HEK293 (cell line): Measurements from ENCODE around the gene PRSS53.

ENCODE experiments used
- CTCF ChIA-PET: fragments of 350-600 bp; formaldehyde crosslinking; extraction: SDS; loops from one replicate; lab custom pipeline; 2021; ENCODE audit warnings: antibody characterized with exemption; lab: Yijun Ruan, JAX
- POLR2A ChIA-PET: fragments of 300-600 bp; formaldehyde crosslinking; extraction: SDS; loops from one replicate; lab custom pipeline; 2020; ENCODE audit warnings: antibody characterized with exemption, inconsistent platforms; lab: Yijun Ruan, JAX
- H3K27ac ChIP-seq: fragments of 200-500 bp; sonication (Bioruptor generic); 2 replicates; pipeline ENCODE4 v1.5.1; 2014; ENCODE audit warnings: low read depth, low read length, control low read depth, inconsistent platforms; ENCODE audit errors: extremely low read depth
- H3K36me3 ChIP-seq, 2 experiments: fragments of 200-500 bp in 1 of 2; sonication (Bioruptor generic) in 1 of 2; 1 replicate in 1 of 2; 2 replicates in 1 of 2; pipeline ENCODE4 v1.5.1; 2014 to 2017; ENCODE audit warnings: inconsistent platforms in 2 of 2, low read length in 2 of 2; ENCODE audit not compliant: control insufficient read depth in 2 of 2, insufficient read depth in 1 of 2
- H3K4me1 ChIP-seq: fragments of 200-500 bp; sonication (Bioruptor generic); 2 replicates; pipeline ENCODE4 v1.5.1; 2014; ENCODE audit warnings: mild to moderate bottlenecking, low read length, inconsistent platforms; ENCODE audit not compliant: control insufficient read depth, insufficient read depth
- H3K4me3 ChIP-seq: 2 replicates; pipeline ENCODE4 v1.5.1; 2011; ENCODE audit warnings: low read depth, mild to moderate bottlenecking, control low read depth, low read length, moderate library complexity
- H3K9me3 ChIP-seq: fragments of 200-500 bp; sonication (Bioruptor generic); 2 replicates; pipeline ENCODE4 v1.5.1; 2014; ENCODE audit warnings: low read depth, low read length, inconsistent platforms; ENCODE audit not compliant: control insufficient read depth, insufficient read depth
- BCL6B ChIP-seq: fragments of 450-650 bp; formaldehyde crosslinking; IDR thresholded peaks from 2 replicates; pipeline ENCODE4 v1.5.1; 2017; ENCODE audit warnings: missing biosample characterization, missing genetic modification characterization
- EGR2 ChIP-seq: fragments of 450-650 bp; formaldehyde crosslinking; IDR thresholded peaks from 2 replicates; pipeline ENCODE4 v1.5.1; 2016; ENCODE audit warnings: low read depth, missing biosample characterization, missing genetic modification characterization
- GLIS2 ChIP-seq: fragments of 450-650 bp; formaldehyde crosslinking; IDR thresholded peaks from 2 replicates; pipeline ENCODE4 v1.5.1; 2016; ENCODE audit warnings: missing biosample characterization, missing genetic modification characterization
- KLF9 ChIP-seq: fragments of 450-650 bp; formaldehyde crosslinking; IDR thresholded peaks from 2 replicates; pipeline ENCODE4 v1.5.1; 2016; ENCODE audit warnings: missing biosample characterization, missing genetic modification characterization, low read depth
- PATZ1 ChIP-seq: fragments of 450-650 bp; formaldehyde crosslinking; IDR thresholded peaks from 2 replicates; pipeline ENCODE4 v1.5.1; 2016; ENCODE audit warnings: missing biosample characterization, missing genetic modification characterization
- PRDM10 ChIP-seq: fragments of 450-650 bp; formaldehyde crosslinking; IDR thresholded peaks from 2 replicates; pipeline ENCODE4 v1.5.1; 2016; ENCODE audit warnings: missing biosample characterization, missing genetic modification characterization
- TCF7L2 ChIP-seq: IDR thresholded peaks from 2 replicates; pipeline ENCODE4 v1.6.1; 2011; ENCODE audit warnings: low read depth, mild to moderate bottlenecking, inconsistent platforms, low read length, moderate library complexity, borderline replicate concordance
- ZBTB1 ChIP-seq: fragments of 450-650 bp; formaldehyde crosslinking; IDR thresholded peaks from 2 replicates; pipeline ENCODE4 v1.5.1; 2016; ENCODE audit warnings: missing biosample characterization, missing genetic modification characterization
- ZNF221 ChIP-seq: fragments of 450-650 bp; formaldehyde crosslinking; IDR thresholded peaks from 2 replicates; pipeline ENCODE4 v1.5.1; 2017; ENCODE audit warnings: missing biosample characterization, missing genetic modification characterization, borderline replicate concordance
- ZNF23 ChIP-seq: fragments of 450-650 bp; formaldehyde crosslinking; IDR thresholded peaks from 2 replicates; pipeline ENCODE4 v1.5.1; 2016; ENCODE audit warnings: missing biosample characterization, missing genetic modification characterization, borderline replicate concordance
- ZNF302 ChIP-seq: fragments of 450-650 bp; formaldehyde crosslinking; IDR thresholded peaks from 2 replicates; pipeline ENCODE4 v1.5.1; 2016; ENCODE audit warnings: missing biosample characterization, missing genetic modification characterization, low read depth
- ZNF514 ChIP-seq: fragments of 450-650 bp; formaldehyde crosslinking; IDR thresholded peaks from 2 replicates; pipeline ENCODE4 v1.5.1; 2016; ENCODE audit warnings: missing biosample characterization, missing genetic modification characterization
- ZNF660 ChIP-seq: fragments of 450-650 bp; IDR thresholded peaks from 2 replicates; pipeline ENCODE4 v1.5.1; 2018; ENCODE audit warnings: missing biosample characterization, mild to moderate bottlenecking, missing genetic modification characterization
- ZNF664 ChIP-seq: fragments of 450-650 bp; formaldehyde crosslinking; IDR thresholded peaks from 2 replicates; pipeline ENCODE4 v1.5.1; 2016; ENCODE audit warnings: missing biosample characterization, missing genetic modification characterization
- ZNF707 ChIP-seq: fragments of 450-650 bp; formaldehyde crosslinking; IDR thresholded peaks from 2 replicates; pipeline ENCODE4 v1.5.1; 2016; ENCODE audit warnings: missing biosample characterization, missing genetic modification characterization
- ZNF776 ChIP-seq: fragments of 450-650 bp; formaldehyde crosslinking; IDR thresholded peaks from 2 replicates; pipeline ENCODE4 v1.5.0; 2017; ENCODE audit warnings: missing biosample characterization, missing genetic modification characterization, borderline replicate concordance
- ZNF777 ChIP-seq: fragments of 450-650 bp; formaldehyde crosslinking; IDR thresholded peaks from 2 replicates; pipeline ENCODE4 v1.5.1; 2017; ENCODE audit warnings: missing biosample characterization, missing genetic modification characterization, borderline replicate concordance
- ZNF792 ChIP-seq: fragments of 450-650 bp; formaldehyde crosslinking; IDR thresholded peaks from 2 replicates; pipeline ENCODE4 v1.5.1; 2016; ENCODE audit warnings: missing biosample characterization, missing genetic modification characterization

Gene PRSS53

GRCh38 chr16:31109622-31110021 lies 20.9 kb upstream of the PRSS53 start:
- Histone ChIP-seq H3K4me1 (no peaks in the 10 kb centered on the region; the same call in none of the 2 replicates), H3K27ac (no peak overlapping the region)
- TF ChIP-seq ZNF777 (no peak), TCF7L2 (no peak), ZNF792 (tag by site-specific recombination) (no peak), ZNF707 (tag by site-specific recombination) (no peak), BCL6B (no peak), ZNF221 (tag by site-specific recombination) (no peak), ZBTB1 (tag by site-specific recombination) (no peak), ZNF23 (no peak), GLIS2 (tag by site-specific recombination) (no peak), ZNF664 (tag by site-specific recombination) (no peak), ZNF302 (no peak), ZNF660 (tag by site-specific recombination) (no peak)
- TF ChIP-seq, all 188 proteins: peak for 0
- ChIA-PET CTCF (interaction anchor here (0.5 to 0.8 kb wide), 2 partner anchors 32 to 224 kb away, joined by 3 to 4 read pairs; no protein-coding TSS in a partner anchor), POLR2A (interaction anchor here (1.0 to 1.1 kb wide), 2 partner anchors 8 to 33 kb away, joined by 3 to 4 read pairs; partner anchors contain the start of gene KAT8)
- H3K4me3 ChIP-seq = no peak overlapping the region
- peaks cover 0 to 43% of the 10 kb centered on the region in 2 experiments; a peak in 1 of 3 replicates for H3K36me3 ChIP-seq
- no peaks in the 10 kb centered on the region for H3K9me3 ChIP-seq

- Histone ChIP-seq H3K4me3 (peak overlapping the region; percentile 94), H3K27ac (peak overlapping the region; percentile 76; the same call in 1 of the 2 replicates), H3K9me3 (no peaks in the 10 kb centered on the region), H3K36me3 (peaks cover 0 to 43% of the 10 kb centered on the region in 2 experiments; a peak in 1 of 3 replicates), H3K4me1 (no peaks in the 10 kb centered on the region; the same call in none of the 2 replicates)
- ChIA-PET POLR2A (interaction anchor here (1.0 to 1.1 kb wide), 2 partner anchors 9 to 33 kb away, joined by 3 to 4 read pairs; partner anchors contain the start of gene KAT8), CTCF (interaction anchor here (0.7 to 0.8 kb wide), 2 partner anchors 33 to 224 kb away, joined by 3 read pairs; no protein-coding TSS in a partner anchor)
- no peak for TF ChIP-seq ZNF514 (tag by site-specific recombination)
- TF ChIP-seq ZNF776 (tag by site-specific recombination) = no peak
- TF ChIP-seq KLF9 (tag by site-specific recombination) = peak; percentile 10
- peak; percentile 14; the same call in 1 of the 2 replicates for TF ChIP-seq PATZ1
Observed at GRCh38 chr16:31108794-31109558, 20.2 kb upstream of the PRSS53 start.

GRCh38 chr16:31108035-31108793 lies 19.5 kb upstream of the PRSS53 start, which contains the start of gene BCKDK:
Gene BCKDK (plus strand): TSS chr16:31108386. CDS start chr16:31109224, 838 bp downstream.
- H3K4me3 ChIP-seq = peak within 1 kb of the TSS; percentile 94
- H3K27ac ChIP-seq = peak within 1 kb of the TSS; percentile 76; the same call in 1 of the 2 replicates
- CTCF ChIA-PET = interaction anchor here (1.4 kb wide), 1 partner anchor 32 kb away, joined by 3 read pairs; no protein-coding TSS in a partner anchor
- no peaks in the 10 kb centered on the region for H3K9me3 ChIP-seq
- H3K36me3 ChIP-seq = peaks cover 0 to 40% of the 10 kb centered on the region in 2 experiments; a peak in 1 of 3 replicates
- POLR2A ChIA-PET = interaction anchor here (0.6 to 2.0 kb wide), 4 partner anchors 10 to 73 kb away, joined by 3 to 6 read pairs (median 4); partner anchors contain the start of genes KAT8, ZNF646 and ZNF668
- no peaks in the 10 kb centered on the region; the same call in none of the 2 replicates for H3K4me1 ChIP-seq
- TF ChIP-seq ZNF776 (tag by site-specific recombination) (no peak), EGR2 (tag by site-specific recombination) (peak; percentile 77), PRDM10 (tag by site-specific recombination) (peak; percentile 97)
